Chondrocyte (in vitro differentiated cells): ENCODE results near the gene TSR2. TPM values are rescaled to one million over a fixed set of nuclear protein-coding genes. Genes with fewer than 3 reads are reported as not detected.

Source experiments
- DNase-seq: peaks from one replicate; pipeline ENCODE4 v3.0.0; 2021; ENCODE audit warnings: mixed read lengths, low spot score
- H3K27ac Mint-ChIP-seq: one replicate; pipeline ENCODE4 v1.8.0; 2021; ENCODE audit warnings: mild to moderate bottlenecking, moderate library complexity, mixed read lengths; ENCODE audit not compliant: unreplicated experiment
- H3K27me3 Mint-ChIP-seq: 2 replicates; pipeline ENCODE4 v1.8.0; 2021; ENCODE audit warnings: low read depth, mixed read lengths
- H3K36me3 Mint-ChIP-seq: 2 replicates; pipeline ENCODE4 v1.8.0; 2021; ENCODE audit warnings: low read depth, mixed read lengths
- H3K4me1 Mint-ChIP-seq: 2 replicates; pipeline ENCODE4 v1.8.0; 2021; ENCODE audit warnings: low read depth, mild to moderate bottlenecking, mixed read lengths
- H3K4me3 Mint-ChIP-seq: one replicate; pipeline ENCODE4 v1.8.0; 2021; ENCODE audit warnings: mild to moderate bottlenecking, moderate library complexity, mixed read lengths; ENCODE audit not compliant: unreplicated experiment
- H3K9me3 Mint-ChIP-seq: 2 replicates; pipeline ENCODE4 v1.8.0; 2021; ENCODE audit warnings: low read depth, mixed read lengths
- CTCF ChIP-seq: fragments of 200-600 bp; sonication (generic); IDR thresholded peaks from 2 replicates; pipeline ENCODE4 v1.5.0; 2021; ENCODE audit warnings: antibody characterized with exemption, mild to moderate bottlenecking, moderate library complexity
- long read RNA-seq: library from polyadenylated mRNA; stranded (forward); transcript quantifications from one replicate; pipeline ENCODE4 v2.0.0, GENCODE V29; 2021
- total RNA-seq: library from RNA; stranded (reverse); gene quantifications from 3 replicates; pipeline ENCODE4 v1.2.1, GENCODE V29; 2021

TSR2 gene
- total RNA-seq = 21.5 to 30.0 TPM (median 23.8 TPM) in 3 replicates
- long read RNA-seq, transcript TSR2-201 (5 exons, 1,534 nt) = major isoform, 61 of 66 reads
- long read RNA-seq, partial matches to known transcripts = 0 of 66 reads
- long read RNA-seq, other reads (novel, unspliced or antisense) = 5 of 66 reads

GRCh38 chrX:54439960-54440871 is at the start of gene TSR2:
Gene TSR2 (plus strand): TSS chrX:54440404. CDS start chrX:54440422, 18 bp downstream.
- Mint-ChIP-seq H3K27ac (peak within 1 kb of the TSS; percentile 93), H3K27me3 (no peaks in the 10 kb centered on the region), H3K36me3 (peaks cover 7% of the 10 kb centered on the region), H3K4me1 (peaks cover 17% of the 10 kb centered on the region), H3K4me3 (peak within 1 kb of the TSS; percentile 87), H3K9me3 (peaks cover 9% of the 10 kb centered on the region)
- DNase-seq = peak; percentile 96
- TF ChIP-seq CTCF = peak; percentile 75

- Mint-ChIP-seq H3K36me3 (no peaks in the 10 kb centered on the region), H3K4me3 (no peak overlapping the region), H3K27ac (peak overlapping the region; percentile 49), H3K9me3 (peaks cover 9% of the 10 kb centered on the region), H3K4me1 (peaks cover 2% of the 10 kb centered on the region), H3K27me3 (no peaks in the 10 kb centered on the region)
- no peak for TF ChIP-seq CTCF
- DNase-seq = no peak
Measured at GRCh38 chrX:54397113-54397512, 43.1 kb upstream of the TSR2 start.

GRCh38 chrX:54407266-54407665 is 32.9 kb upstream of the TSR2 start:
- no peak for TF ChIP-seq CTCF
- no peaks in the 10 kb centered on the region for H3K27me3 Mint-ChIP-seq
- H3K36me3 Mint-ChIP-seq = no peaks in the 10 kb centered on the region
- H3K27ac Mint-ChIP-seq = peak overlapping the region; percentile 10
- H3K9me3 Mint-ChIP-seq = peaks cover 8% of the 10 kb centered on the region
- no peak for DNase-seq
- H3K4me3 Mint-ChIP-seq = no peak overlapping the region
- H3K4me1 Mint-ChIP-seq = peaks cover 7% of the 10 kb centered on the region

- DNase-seq = no peak
- Mint-ChIP-seq H3K27me3 (no peaks in the 10 kb centered on the region), H3K4me1 (peaks cover 7% of the 10 kb centered on the region), H3K36me3 (no peaks in the 10 kb centered on the region), H3K27ac (no peak overlapping the region), H3K9me3 (peaks cover 2% of the 10 kb centered on the region), H3K4me3 (no peak overlapping the region)
- TF ChIP-seq CTCF = no peak
Measured at GRCh38 chrX:54411732-54412131, 28.5 kb upstream of the TSR2 start.

- H3K9me3 Mint-ChIP-seq = peaks cover 5% of the 10 kb centered on the region
- H3K27ac Mint-ChIP-seq = no peak overlapping the region
Measured at GRCh38 chrX:54413753-54414152, 26.5 kb upstream of the TSR2 start.

More at GRCh38 chrX:54413753-54414152, 26.5 kb upstream of the TSR2 start:
- no peak for DNase-seq
- TF ChIP-seq CTCF = no peak
- peaks cover 6% of the 10 kb centered on the region for H3K4me1 Mint-ChIP-seq
- H3K27me3 Mint-ChIP-seq = no peaks in the 10 kb centered on the region
- H3K4me3 Mint-ChIP-seq = no peak overlapping the region
- H3K36me3 Mint-ChIP-seq = no peaks in the 10 kb centered on the region
